ENCODE data around the gene TACO1. TPM values are rescaled to one million over a fixed set of nuclear protein-coding genes. Genes with fewer than 3 reads are reported as not detected.
A peak's percentile ranks its signal among the peaks of the same experiment; 100 is the strongest.

Gene TACO1
- total and polyA plus RNA-seq, 9 of the 15 experiments (the other 6 are each of a cell fraction or from before 2014, with no cell fraction given): 10.3 to 41.6 (median 30.9) TPM

GRCh38 chr17:63621684-63622573 lies 21.2 kb downstream of the TACO1 start, which contains the start of gene MAP3K3 (continued):
- TF ChIP-seq ID3 (CRISPR knock-in tag; IDR thresholded peaks at IDR 0.05) (no peak), ID3 (tag; IDR thresholded peaks at IDR 0.05) (peak; percentile 75), JUND (IDR thresholded peaks at IDR 0.05; ENCODE audit: borderline replicate concordance, low read depth, low read length) (0 out of 2 replicates have a peak, but pooled peaks have one; percentile 33), JUND (tag; IDR thresholded peaks at IDR 0.05; ENCODE audit: borderline replicate concordance, low read depth, low read length) (no peak; the same call in 2 of the 3 replicates), ZSCAN32 (CRISPR knock-in tag; IDR thresholded peaks at IDR 0.05) (no peak), ZNF592 (IDR thresholded peaks at IDR 0.05) (no peak), TFE3 (CRISPR knock-in tag; IDR thresholded peaks at IDR 0.05) (no peak), ZNF431 (CRISPR knock-in tag; IDR thresholded peaks at IDR 0.05) (no peak), E2F5 (CRISPR knock-in tag; IDR thresholded peaks at IDR 0.05) (no peak), MTA3 (IDR thresholded peaks at IDR 0.05; ENCODE audit: borderline replicate concordance) (peak; percentile 73), ZNF146 (CRISPR knock-in tag; IDR thresholded peaks at IDR 0.05; ENCODE audit: unreplicated experiment) (no peak), NCOA6 (IDR thresholded peaks at IDR 0.05) (no peak), ZNF75A (CRISPR knock-in tag; IDR thresholded peaks at IDR 0.05) (no peak), MBD1 (CRISPR knock-in tag; IDR thresholded peaks at IDR 0.05) (no peak), NRF1 (conservative IDR thresholded peaks at IDR 0.05 in 1 of 2, IDR thresholded peaks at IDR 0.05 in 1 of 2) (peak; percentile 92 to 93), ZNF347 (CRISPR knock-in tag; IDR thresholded peaks at IDR 0.05; ENCODE audit: low read depth) (no peak), ZKSCAN3 (CRISPR knock-in tag; IDR thresholded peaks at IDR 0.05) (no peak)

All from K562 (cell line).